Measurements from ENCODE around the gene PLEK2. TPM values are rescaled to one million over a fixed set of nuclear protein-coding genes. Genes with fewer than 3 reads are reported as not detected.

PLEK2 gene
- total RNA-seq, 1 donor from 2014 or later = not detected

DNA sequence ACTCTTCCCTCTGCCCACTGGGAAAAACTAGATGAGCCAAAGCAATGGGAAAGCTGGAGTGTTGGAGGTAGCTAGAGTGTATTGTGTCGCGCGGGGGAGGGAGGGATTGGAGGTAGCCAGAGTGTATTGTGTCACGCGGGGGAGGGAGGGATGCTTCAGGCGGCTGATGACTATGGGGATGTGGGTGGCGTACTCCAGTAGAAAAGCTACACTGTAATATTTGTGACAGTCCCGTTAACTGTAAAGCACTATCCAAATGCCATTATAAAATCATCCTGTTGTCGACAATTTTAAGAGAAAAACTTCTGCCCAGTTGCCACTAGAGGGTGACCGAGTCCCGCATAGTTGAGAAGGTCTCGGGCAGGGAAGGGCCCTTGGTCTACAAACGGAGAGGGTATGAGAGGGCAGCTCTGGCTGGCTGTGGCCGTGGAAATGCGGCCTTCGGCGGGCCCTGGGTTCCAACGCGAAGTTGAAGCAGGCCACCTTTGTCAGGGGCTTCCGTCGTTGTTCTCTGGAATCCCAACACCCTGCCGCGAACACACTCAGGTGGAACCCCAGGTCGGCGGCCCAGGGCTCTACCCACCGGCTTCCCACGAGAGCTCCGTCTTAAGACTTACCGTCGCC, 15.1 kb upstream of the PLEK2 start:
- TF ChIP-seq, protein P1, sequence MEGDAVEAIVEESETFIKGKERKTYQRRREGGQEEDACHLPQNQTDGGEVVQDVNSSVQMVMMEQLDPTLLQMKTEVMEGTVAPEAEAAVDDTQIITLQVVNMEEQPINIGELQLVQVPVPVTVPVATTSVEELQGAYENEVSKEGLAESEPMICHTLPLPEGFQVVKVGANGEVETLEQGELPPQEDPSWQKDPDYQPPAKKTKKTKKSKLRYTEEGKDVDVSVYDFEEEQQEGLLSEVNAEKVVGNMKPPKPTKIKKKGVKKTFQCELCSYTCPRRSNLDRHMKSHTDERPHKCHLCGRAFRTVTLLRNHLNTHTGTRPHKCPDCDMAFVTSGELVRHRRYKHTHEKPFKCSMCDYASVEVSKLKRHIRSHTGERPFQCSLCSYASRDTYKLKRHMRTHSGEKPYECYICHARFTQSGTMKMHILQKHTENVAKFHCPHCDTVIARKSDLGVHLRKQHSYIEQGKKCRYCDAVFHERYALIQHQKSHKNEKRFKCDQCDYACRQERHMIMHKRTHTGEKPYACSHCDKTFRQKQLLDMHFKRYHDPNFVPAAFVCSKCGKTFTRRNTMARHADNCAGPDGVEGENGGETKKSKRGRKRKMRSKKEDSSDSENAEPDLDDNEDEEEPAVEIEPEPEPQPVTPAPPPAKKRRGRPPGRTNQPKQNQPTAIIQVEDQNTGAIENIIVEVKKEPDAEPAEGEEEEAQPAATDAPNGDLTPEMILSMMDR (IDR thresholded peaks at IDR 0.05) = peak; percentile 89
- Mint-ChIP-seq H3K27me3 (ENCODE audit: low read depth) (peaks cover 7% of the 10 kb centered on the region), H3K36me3 (ENCODE audit: low read depth) (no peaks in the 10 kb centered on the region), H3K9me3 (ENCODE audit: low read depth) (no peaks in the 10 kb centered on the region), H3K27ac (ENCODE audit: unreplicated experiment) (no peak overlapping the region), H3K4me1 (ENCODE audit: low read depth) (peaks cover 6% of the 10 kb centered on the region), H3K4me3 (ENCODE audit: unreplicated experiment) (no peak overlapping the region)
- no peak for DNase-seq (ENCODE audit: low spot score)

DNA sequence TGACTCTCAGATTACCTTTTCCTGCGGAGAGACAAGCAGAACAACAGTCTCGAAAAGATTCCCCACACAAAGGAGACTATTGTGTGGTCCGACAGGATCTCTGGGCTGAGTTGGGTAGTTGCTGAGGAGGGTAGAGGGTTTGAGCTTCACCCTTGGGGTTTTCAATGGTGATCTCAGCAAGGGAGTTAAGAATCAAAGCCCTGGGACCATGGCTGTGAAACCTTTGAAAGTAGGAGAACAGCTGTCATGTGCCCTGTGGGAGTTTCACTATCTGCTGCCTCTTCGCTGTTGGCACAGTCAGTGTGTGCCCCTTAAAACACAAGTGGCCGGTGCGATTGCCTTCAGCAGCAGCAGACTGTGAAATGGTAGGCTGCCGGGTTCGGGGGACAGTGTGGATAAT, 14.2 kb upstream of the PLEK2 start:
- Mint-ChIP-seq H3K27me3 (ENCODE audit: low read depth) (peaks cover 7% of the 10 kb centered on the region), H3K4me1 (ENCODE audit: low read depth) (peaks cover 6% of the 10 kb centered on the region), H3K4me3 (ENCODE audit: unreplicated experiment) (no peak overlapping the region), H3K9me3 (ENCODE audit: low read depth) (no peaks in the 10 kb centered on the region), H3K36me3 (ENCODE audit: low read depth) (no peaks in the 10 kb centered on the region), H3K27ac (ENCODE audit: unreplicated experiment) (no peak overlapping the region)
- DNase-seq (ENCODE audit: low spot score) = no peak
- TF ChIP-seq, protein P1 (IDR thresholded peaks at IDR 0.05) = no peak

DNA sequence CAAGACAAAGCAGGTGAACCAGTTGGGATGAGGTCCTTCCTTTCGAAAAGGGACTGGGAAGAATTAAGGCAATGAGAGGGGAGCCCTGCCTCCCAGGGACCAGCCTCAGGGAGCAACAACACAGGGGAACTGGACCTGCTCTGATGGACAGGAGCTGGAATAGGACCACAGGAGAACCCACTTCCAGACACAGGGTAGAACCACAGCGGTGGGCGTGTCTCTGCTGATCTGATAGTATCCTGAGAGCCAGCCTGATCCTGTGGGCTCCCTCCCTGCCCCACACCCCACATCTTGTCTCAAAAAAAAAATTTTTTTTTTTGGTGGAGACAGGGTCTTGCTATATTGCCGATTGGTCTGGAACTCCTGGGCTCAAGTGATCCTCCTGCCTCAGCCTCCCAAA, 13.6 kb upstream of the PLEK2 start:
- Mint-ChIP-seq H3K27me3 (ENCODE audit: low read depth) (peaks cover 7% of the 10 kb centered on the region), H3K36me3 (ENCODE audit: low read depth) (no peaks in the 10 kb centered on the region), H3K9me3 (ENCODE audit: low read depth) (no peaks in the 10 kb centered on the region), H3K4me3 (ENCODE audit: unreplicated experiment) (no peak overlapping the region), H3K4me1 (ENCODE audit: low read depth) (peaks cover 6% of the 10 kb centered on the region), H3K27ac (ENCODE audit: unreplicated experiment) (no peak overlapping the region)
- DNase-seq (ENCODE audit: low spot score) = no peak
- TF ChIP-seq, protein P1 (IDR thresholded peaks at IDR 0.05) = no peak

DNA sequence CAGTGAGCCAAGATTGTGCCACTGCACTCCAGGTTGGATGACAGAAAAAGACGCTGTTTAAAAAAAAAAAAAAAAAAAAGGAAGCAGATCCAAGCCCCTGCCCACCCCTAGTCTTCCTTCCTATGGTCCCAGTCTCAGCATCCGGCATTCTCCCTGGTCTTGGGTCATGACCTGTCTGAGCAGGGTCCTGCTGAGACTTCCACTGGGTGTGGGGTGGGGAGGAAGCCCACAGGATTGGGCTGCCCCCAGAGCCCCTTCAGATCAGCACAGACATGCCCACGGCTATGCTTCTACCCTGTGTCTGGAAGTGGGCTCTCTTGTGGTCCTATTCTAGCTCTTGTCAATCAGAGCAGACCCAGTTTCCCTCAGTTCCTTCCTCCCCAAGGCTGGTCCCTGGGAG, 12.6 kb upstream of the PLEK2 start:
- Mint-ChIP-seq H3K4me1 (ENCODE audit: low read depth) (peaks cover 6% of the 10 kb centered on the region), H3K9me3 (ENCODE audit: low read depth) (no peaks in the 10 kb centered on the region), H3K4me3 (ENCODE audit: unreplicated experiment) (no peak overlapping the region), H3K27me3 (ENCODE audit: low read depth) (peaks cover 7% of the 10 kb centered on the region), H3K27ac (ENCODE audit: unreplicated experiment) (no peak overlapping the region), H3K36me3 (ENCODE audit: low read depth) (no peaks in the 10 kb centered on the region)
- TF ChIP-seq, protein P1 (IDR thresholded peaks at IDR 0.05) = no peak
- no peak for DNase-seq (ENCODE audit: low spot score)

DNA sequence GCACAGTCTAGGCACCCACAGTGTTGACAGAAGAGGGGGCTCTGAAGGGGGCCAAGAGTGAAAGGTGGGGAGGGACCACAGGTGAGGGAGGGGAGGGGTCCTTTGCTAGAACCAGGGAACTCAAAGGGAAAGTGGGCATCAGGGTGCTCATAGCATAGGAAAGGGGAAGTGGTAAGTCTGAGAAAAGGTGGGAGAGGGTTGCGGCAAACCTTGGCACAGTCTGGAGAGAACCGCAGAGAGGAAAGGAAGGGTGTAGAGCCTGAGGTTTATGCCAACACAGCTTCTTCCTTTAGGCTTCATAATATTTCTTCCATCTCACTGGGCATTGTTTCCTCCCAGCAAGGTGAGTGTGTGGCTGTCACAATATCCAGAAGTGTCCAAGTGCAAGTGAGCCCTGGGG, 11.5 kb upstream of the PLEK2 start:
- Mint-ChIP-seq H3K4me1 (ENCODE audit: low read depth) (peaks cover 6% of the 10 kb centered on the region), H3K27me3 (ENCODE audit: low read depth) (peaks cover 7% of the 10 kb centered on the region), H3K4me3 (ENCODE audit: unreplicated experiment) (no peak overlapping the region), H3K36me3 (ENCODE audit: low read depth) (no peaks in the 10 kb centered on the region), H3K9me3 (ENCODE audit: low read depth) (no peaks in the 10 kb centered on the region), H3K27ac (ENCODE audit: unreplicated experiment) (no peak overlapping the region)
- TF ChIP-seq, protein P1 (IDR thresholded peaks at IDR 0.05) = no peak
- no peak for DNase-seq (ENCODE audit: low spot score)
